Right lobe of liver (tissue), 6 donors: ENCODE data around the gene OR51B2. TPM values are rescaled to one million over a fixed set of nuclear protein-coding genes. Genes with fewer than 3 reads are reported as not detected.

Experiments
- ATAC-seq, 4 donors: fragments of 200-7000 bp; cut with Tn5 transposase; one replicate each; pipeline ENCODE4 v1.9.1; 2020; ENCODE audit warnings: mild to moderate bottlenecking in 4 of 4, moderate library complexity in 4 of 4
- DNase-seq, 3 donors: peaks; one replicate each; pipeline ENCODE4 v3.0.0-alpha.2; 2020
- H3K27ac ChIP-seq, 3 donors: fragments of 200-600 bp; one replicate each; pipeline ENCODE4 v1.8.0; 2022
- H3K27me3 ChIP-seq, 2 donors: fragments of 200-600 bp; one replicate each; pipeline ENCODE4 v1.8.0; 2022
- H3K36me3 ChIP-seq, 4 donors: fragments of 200-600 bp; sonication (generic) in 1 of 4; one replicate each; pipeline versions ENCODE4 v1.5.1 to v1.8.0; 2017 to 2022; ENCODE audit warnings: control low read depth in 1 of 4
- H3K4me1 ChIP-seq, 4 donors: fragments of 200-600 bp; sonication (generic) in 1 of 4; one replicate each; pipeline versions ENCODE4 v1.5.1 to v1.8.0; 2017 to 2022; ENCODE audit warnings: control low read depth in 1 of 4
- H3K4me3 ChIP-seq, 3 donors: fragments of 200-600 bp; one replicate each; pipeline ENCODE4 v1.8.0; 2022
- H3K9me3 ChIP-seq, 4 donors: fragments of 200-600 bp; sonication (generic) in 1 of 4; one replicate each; pipeline versions ENCODE4 v1.5.1 to v1.8.0; 2017 to 2022; ENCODE audit warnings: control low read depth in 1 of 4
- CTCF ChIP-seq, 4 donors: fragments of 200-600 bp in 3 of 4; fragments of 450-650 bp in 1 of 4; IDR thresholded peaks; one replicate each; pipeline versions ENCODE4 v1.5.1 to v1.8.0; 2016 to 2022; ENCODE audit warnings: antibody characterized with exemption in 4 of 4, mild to moderate bottlenecking in 2 of 4
- POLR2A ChIP-seq: fragments of 450-650 bp; IDR thresholded peaks from one replicate; pipeline ENCODE4 v1.6.1; 2017; ENCODE audit warnings: antibody characterized with exemption, mild to moderate bottlenecking
- WGBS: methylation state at CpG from one replicate; pipeline ENCODE4 v1.1.6; 2018; ENCODE audit warnings: low coverage, low lambda C conversion rate; ENCODE audit not compliant: insufficient coverage; ENCODE audit errors: missing lambda C conversion rate; 5-methylcytosine and 5-hydroxymethylcytosine counted together
- intact Hi-C, 2 donors: fragments of 100-400 bp; cut with DNase I; formaldehyde crosslinking; loops; one replicate each; pipeline versions ENCODE4 v1.11.2 to v1.14.1; 2022
- total RNA-seq, 6 experiments: library from RNA; depleted of rRNA in 2 of 6; stranded (reverse); fragments of >200 nt in 2 of 6; fragmentation: NEBNext Ultra II Directional in 3 of 6; extraction: Animal tissue kit (Norgen Biotek cat#: 25700) in 3 of 6; gene quantifications; one replicate each; pipeline versions ENCODE4 v1.1.0 to v1.2.4, GENCODE V29; 2016 to 2023
- donor health status: DM: no; HTN: yes; CAD: no.
- donor health status: DM: no; HTN: no; CAD: no.
- donor health status: DM: no; HTN: no; CAD: no.
- donor health status: DM: no; HTN: yes; CAD: no.
- donor health status: DM: no; HTN: yes; CAD: no.

Gene OR51B2
- total RNA-seq, 6 experiments from 2014 or later, result not detected

- Histone ChIP-seq H3K9me3 (no peaks in the 10 kb centered on the region), H3K27me3 (no peaks in the 10 kb centered on the region), H3K27ac (no peak overlapping the region), H3K4me1 (no peaks in the 10 kb centered on the region), H3K36me3 (no peaks in the 10 kb centered on the region), H3K4me3 (no peak overlapping the region)
- no peak for TF ChIP-seq CTCF (IDR thresholded peaks at IDR 0.05)
- no peak for TF ChIP-seq POLR2A
- 74% methylated on average over 5 of the region's 5 CpGs for WGBS
- intact Hi-C loops, result no loop called here
- ATAC-seq, result no peak
- no peak for DNase-seq
Observed at GRCh38 chr11:5303626-5304025, 20.5 kb downstream of the OR51B2 start.

GRCh38 chr11:5301846-5302245 lies 22.3 kb downstream of the OR51B2 start, which contains the start of gene OR51B4:
OR51B4 (minus strand) TSS chr11:5301946; CDS start chr11:5301946, 0 bp downstream.
- Histone ChIP-seq H3K27ac (no peak within 1 kb of the TSS), H3K9me3 (no peaks in the 10 kb centered on the region), H3K27me3 (no peaks in the 10 kb centered on the region), H3K4me3 (no peak within 1 kb of the TSS), H3K4me1 (no peaks in the 10 kb centered on the region), H3K36me3 (no peaks in the 10 kb centered on the region)
- 75% methylated on average over 2 of the region's 2 CpGs for WGBS
- intact Hi-C loops, result no loop called here
- no peak for DNase-seq
- TF ChIP-seq POLR2A (no peak), CTCF (IDR thresholded peaks at IDR 0.05) (no peak)
- ATAC-seq, result no peak

- no peaks in the 10 kb centered on the region for H3K9me3 ChIP-seq
- TF ChIP-seq CTCF (IDR thresholded peaks at IDR 0.05), result no peak
- no peak for TF ChIP-seq POLR2A
- ATAC-seq (no peak), DNase-seq (no peak)
- no peaks in the 10 kb centered on the region for H3K36me3 ChIP-seq
- no peak overlapping the region for H3K4me3 ChIP-seq
- 30% methylated on average over 3 of the region's 3 CpGs for WGBS
- no peaks in the 10 kb centered on the region for H3K27me3 ChIP-seq
- H3K4me1 ChIP-seq, result no peaks in the 10 kb centered on the region
- intact Hi-C loops, result no loop called here
- no peak overlapping the region for H3K27ac ChIP-seq
Observed at GRCh38 chr11:5300251-5300650, 23.8 kb downstream of the OR51B2 start.

GRCh38 chr11:5298451-5298850 lies 25.6 kb downstream of the OR51B2 start:
- H3K9me3 ChIP-seq, result no peaks in the 10 kb centered on the region
- H3K36me3 ChIP-seq, result no peaks in the 10 kb centered on the region
- no peak overlapping the region for H3K27ac ChIP-seq
- no peaks in the 10 kb centered on the region for H3K4me1 ChIP-seq
- no peak for DNase-seq
- TF ChIP-seq CTCF (IDR thresholded peaks at IDR 0.05), result no peak
- TF ChIP-seq POLR2A, result no peak
- no peak for ATAC-seq
- WGBS, result 15% methylated on average over 1 of the region's 1 CpG
- no peaks in the 10 kb centered on the region for H3K27me3 ChIP-seq
- H3K4me3 ChIP-seq, result no peak overlapping the region
- intact Hi-C loops, result no loop called here
